GM18498 (cell line): ENCODE results near the gene PTRH1.
A peak's percentile ranks its signal among the peaks of the same experiment; 100 is the strongest.

ENCODE experiments used
- ATAC-seq: cut with Tn5 transposase; IDR thresholded peaks from one replicate; pipeline ENCODE4 v1.9.1; 2021; ENCODE audit warnings: mild to moderate bottlenecking, moderate library complexity; ENCODE audit not compliant: unreplicated experiment

Gene PTRH1

GRCh38 chr9:127741831-127742434 is 26.5 kb upstream of the PTRH1 start:
- ATAC-seq, result no peak

DNA sequence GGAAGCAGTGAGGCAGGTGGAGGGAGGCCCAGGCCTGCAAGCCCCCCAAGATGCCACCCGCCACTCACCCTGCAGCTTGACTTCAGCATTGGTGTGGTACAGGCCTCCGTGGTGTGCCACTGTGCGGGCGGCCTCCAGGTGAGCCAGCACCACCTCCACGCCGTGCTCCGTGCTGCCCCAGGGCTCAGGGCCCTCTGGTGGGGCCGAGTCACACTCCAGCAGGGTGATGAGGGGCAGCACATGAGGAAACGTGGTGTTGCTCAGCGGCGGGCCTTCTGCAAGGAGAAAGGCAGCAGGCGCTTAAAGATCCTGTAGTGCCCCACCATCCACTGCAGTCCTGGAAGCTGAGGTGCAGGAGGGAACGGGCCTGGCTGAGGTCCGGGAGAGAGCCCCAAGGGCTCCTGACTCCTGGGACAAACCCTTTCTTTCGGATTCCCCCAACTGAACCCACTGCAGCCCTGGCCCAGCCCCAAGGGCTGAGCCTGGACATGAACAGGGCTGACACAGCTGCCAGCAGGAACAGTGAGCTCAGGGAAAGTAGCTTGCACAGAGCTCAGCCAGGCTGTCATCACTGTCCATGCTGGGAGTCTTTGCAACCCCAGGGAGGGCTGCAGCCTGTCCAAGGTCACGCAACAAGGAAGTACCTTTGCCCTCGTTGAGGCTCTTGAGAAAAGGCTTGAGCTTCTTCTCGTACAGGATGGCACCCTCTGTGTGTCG is 24.3 kb upstream of the PTRH1 start:
- ATAC-seq, result no peak

DNA sequence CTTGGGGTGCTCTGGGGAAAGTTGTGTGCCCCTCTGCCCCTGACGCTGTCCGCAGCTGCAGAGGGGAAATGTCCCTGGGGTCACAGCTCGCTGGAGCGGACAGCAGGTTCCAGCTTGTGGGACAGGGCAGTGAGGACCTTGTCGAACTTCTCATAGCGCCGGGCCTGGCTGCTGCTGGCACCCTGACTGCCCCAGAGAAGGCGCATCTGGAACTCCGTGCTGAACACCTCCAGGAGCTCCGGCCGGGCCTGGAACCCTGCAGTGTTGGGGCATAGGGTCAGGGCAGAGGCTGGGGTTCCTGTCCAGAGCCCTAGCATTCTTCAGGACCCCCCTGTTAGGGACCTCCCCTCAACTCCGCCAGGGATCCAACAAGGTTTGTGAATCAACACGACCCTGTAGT is 23.2 kb upstream of the PTRH1 start:
- ATAC-seq, result no peak

DNA sequence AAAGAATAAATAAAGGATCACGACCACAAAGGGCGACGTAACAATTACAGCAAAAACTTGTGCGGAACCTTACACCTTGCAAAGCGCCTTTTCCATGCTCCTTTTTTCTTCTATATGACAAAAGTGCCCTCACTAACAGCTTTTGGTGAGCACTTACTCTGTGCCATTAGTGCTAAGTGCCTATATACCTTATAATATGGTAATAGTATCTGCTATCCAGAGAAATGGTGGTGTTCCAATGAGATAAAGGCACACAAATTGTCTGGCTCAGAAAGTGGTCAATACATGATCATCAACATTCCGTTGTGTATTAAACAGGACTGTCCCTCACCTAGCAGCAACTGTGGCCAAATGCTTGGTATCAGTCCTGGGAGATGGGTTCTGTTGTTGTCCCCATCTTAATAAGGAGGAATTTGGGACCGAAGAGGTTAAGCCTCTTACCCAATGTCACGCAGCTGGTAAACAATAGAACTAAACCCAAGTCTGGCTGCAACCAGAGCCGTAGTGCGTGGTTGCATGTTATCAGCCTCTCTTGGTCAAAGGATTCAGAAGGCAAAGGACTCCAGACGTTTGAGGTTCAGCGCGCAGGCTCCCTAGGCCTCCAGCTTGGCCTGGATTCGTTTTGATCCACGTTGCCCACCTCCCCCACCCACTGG is 20.2 kb upstream of the PTRH1 start:
- peak; percentile 6 for ATAC-seq

DNA sequence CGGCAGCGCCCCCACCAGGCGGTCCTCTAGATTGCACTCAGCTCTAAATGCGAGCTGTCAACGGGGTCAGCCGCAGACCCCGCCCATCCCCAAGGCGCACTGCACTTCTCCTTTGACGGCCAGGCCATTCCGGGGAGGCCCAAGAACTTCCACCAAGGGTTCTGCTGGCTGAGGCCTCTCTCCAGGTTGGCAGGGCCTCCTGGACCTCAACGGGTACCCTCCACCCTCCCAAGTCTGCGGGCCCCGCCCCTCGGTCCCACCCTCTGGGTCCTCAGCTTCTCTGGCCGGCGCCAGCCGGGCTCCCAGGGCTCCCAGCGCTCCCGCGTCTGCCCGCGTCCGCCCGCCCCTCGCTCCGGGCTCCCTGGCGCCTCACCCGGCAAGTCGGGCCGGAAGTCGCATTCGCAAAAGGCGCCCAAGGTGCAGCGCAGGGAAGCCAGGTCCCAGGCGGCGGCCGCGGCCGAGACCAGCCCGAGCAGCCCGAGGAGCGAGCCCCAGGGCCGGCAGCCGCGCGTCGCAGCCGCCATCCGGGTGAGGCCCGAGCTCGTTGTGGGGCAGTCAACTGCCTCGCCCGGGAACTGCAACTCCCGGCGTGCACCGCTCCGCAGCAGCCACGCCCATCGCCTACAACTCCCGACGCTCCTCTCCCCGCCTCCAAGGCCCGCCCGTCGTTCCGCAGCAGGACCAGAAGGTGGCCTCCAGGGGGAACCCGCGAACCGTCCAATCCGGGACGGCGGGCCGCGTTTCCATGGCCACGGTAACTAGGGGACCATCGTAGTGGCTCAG is 19.5 kb upstream of the PTRH1 start, which contains the start of gene TOR2A:
Gene TOR2A, minus strand, starts transcription at position 548 of the 783 bp plus-strand sequence. Its CDS starts 24 bp downstream, at position 524.
- peak; percentile 87 for ATAC-seq

DNA sequence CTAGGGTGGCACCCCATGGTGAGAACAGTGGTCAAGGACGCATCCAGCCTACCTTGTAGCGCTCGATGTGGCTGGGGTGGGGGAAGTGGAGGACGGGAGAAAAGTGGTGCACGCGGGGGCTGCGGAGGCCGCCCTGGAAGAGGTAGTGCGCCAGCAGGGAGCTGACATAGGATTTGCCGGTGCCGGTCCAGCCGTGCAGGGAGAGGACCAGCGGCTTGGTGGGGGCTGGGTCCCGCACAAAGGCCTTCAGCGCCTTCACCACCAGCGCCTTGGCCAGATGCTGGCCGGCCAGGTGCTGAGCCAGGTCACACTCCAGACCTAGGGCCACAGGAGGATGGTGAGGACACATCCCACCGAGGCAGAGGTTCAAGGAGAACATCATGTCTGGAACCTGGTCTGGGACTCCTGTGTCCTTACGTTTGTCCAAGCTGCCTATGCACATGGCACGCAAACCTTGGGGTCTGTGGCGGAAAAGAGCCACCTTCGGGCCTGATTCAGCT is 18.8 kb upstream of the PTRH1 start:
- no peak for ATAC-seq

GRCh38 chr9:127733614-127734013 is 18.2 kb upstream of the PTRH1 start:
- no peak for ATAC-seq

- ATAC-seq, result no peak
Observed at GRCh38 chr9:127732444-127732843, 17.0 kb upstream of the PTRH1 start.

DNA sequence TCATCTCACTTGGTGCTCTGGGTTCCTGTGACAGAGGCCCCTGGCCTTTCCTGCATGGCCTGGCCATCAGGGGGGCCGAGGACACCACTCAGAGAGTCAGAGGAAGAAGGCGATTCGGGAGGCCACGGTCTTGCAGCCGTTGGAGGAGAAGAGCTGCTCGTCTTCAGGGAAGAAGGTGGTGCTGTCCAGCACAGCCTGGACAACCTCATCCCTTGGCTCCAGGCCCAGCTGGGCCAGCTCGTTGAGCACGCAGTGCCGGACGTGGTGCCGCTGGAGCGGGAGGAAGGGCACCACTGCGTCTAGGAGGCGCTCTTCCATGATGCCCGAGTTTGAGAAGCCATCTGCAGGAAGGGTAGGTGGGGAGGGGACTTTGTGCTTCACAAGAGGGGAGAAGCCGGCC is 16.5 kb upstream of the PTRH1 start:
- no peak for ATAC-seq

DNA sequence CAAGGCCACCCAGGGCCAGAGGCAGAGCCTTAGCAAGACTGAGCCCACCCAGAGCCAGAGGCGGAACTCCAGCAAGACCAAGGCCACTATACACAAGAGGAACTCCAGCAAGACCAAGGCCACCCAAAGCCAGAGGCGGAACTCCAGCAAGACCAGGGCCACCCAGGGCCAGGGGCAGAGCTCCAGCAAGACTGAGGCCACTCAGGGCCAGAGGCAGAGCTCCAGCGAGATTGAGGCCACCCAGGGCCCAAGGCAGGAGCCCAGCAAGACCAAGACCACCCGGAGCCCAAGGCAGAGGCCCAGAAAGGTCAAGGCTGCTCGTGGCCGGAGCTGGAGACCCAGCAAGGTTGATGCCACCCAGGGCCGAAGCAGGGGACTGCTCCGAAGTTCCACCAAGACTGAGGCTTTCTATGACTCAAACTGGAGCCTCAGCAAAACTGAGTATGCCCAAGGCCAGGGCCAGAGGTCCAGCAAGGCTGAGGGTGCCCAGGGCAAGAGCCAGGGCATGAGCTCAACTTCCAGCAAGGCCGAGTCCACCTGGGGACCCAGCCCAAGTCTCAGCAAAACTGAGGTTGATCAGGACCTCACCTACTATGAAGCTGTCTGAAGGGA is 15.4 kb upstream of the PTRH1 start:
- ATAC-seq, result no peak

- no peak for ATAC-seq
Observed at GRCh38 chr9:127730262-127730661, 14.8 kb upstream of the PTRH1 start.

- ATAC-seq, result no peak
Observed at GRCh38 chr9:127729522-127730256, 14.2 kb upstream of the PTRH1 start.

DNA sequence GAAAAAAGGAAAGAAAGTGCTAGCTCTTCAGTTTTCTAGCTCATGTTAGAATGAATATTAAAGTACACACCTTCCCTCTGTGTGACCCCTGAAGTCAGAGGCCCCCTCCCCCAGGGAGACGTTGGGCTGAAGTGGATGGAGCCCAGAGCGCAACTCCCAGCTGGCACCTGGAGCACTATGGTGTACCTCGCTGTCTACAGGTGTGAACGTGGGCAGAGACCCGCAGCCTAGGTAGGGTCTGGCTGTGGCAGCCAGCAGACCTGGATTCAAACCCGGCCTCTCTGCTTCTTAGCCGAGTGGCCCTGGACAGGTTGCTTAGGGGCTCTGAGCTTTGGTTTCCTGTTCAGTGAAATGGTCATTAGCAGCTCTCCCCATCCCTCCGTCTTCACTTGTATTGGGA is 13.3 kb upstream of the PTRH1 start:
- ATAC-seq, result no peak

GRCh38 chr9:127726871-127727270 is 11.4 kb upstream of the PTRH1 start:
- no peak for ATAC-seq

DNA sequence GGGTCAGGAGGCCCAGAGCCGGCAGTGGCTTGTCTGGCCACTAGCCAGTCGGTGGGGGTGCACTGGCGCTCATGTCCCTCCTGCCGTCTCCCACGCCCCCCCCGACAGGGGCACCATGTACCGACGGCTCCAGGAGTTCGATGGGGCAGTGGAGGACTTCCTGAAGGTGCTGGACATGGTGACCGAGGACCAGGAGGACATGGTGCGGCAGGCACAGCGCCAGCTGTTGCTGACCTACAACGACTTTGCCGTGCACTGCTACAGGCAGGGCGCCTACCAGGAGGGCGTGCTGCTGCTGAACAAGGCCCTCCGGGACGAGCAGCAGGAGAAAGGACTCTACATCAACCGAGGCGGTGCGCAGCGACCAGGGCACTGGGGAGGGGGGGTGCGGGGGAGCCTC is 8.5 kb upstream of the PTRH1 start:
- ATAC-seq, result no peak

DNA sequence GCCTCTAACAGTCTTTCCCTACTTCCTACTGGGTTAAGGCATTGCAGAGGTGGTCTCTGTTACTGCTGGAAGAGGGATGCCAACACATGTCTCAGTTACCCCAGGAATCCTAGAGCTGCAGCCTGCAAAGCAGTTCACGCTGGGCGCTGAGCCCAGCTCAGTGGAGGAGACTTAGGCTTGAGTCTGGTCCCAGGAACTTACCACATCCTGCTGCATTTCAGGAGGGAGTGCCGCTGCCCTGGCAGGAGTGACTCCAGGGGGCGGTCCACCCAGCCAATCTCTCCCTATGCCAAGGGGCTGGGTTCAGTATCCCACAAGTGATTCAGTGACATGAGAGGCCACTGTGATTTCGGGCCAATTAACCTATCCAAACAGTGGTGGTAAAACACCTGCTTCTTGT is 8.0 kb upstream of the PTRH1 start:
- ATAC-seq, result no peak

- ATAC-seq, result no peak
Observed at GRCh38 chr9:127723013-127723412, 7.5 kb upstream of the PTRH1 start.

DNA sequence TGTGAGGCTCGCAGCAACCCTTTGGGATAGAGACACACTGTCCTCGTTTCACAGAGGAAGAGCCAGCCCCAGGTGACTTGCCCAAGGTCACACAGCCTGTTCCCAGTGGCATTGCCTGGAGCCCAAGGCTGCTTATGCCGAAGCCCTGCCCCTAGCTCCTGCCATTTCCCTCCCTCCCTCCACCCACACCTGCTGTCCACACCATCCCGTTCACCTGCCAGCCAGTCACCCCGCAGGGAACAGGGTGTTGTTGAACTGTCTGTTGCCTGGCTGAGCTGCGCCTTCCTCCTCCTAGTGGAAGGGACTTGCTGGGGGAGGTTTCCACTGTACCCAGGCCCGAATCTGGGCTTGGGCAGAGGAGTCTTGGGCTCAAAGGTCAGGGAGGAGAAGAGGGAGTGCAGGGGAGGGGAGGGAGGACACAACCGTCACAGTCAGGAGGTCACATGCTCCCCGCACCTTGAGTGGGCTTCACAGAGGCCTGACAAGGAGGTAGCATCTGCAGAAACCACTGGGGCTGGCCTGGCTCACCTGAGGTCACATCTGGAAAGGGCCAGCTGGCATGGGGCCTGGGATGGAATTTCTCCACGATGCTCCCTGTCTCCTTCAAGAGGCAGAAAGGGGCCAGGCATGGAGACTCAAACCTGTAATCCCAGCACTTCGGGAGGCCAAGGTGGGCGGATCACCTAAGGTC is 6.7 kb upstream of the PTRH1 start:
- ATAC-seq, result no peak

- no peak for ATAC-seq
Observed at GRCh38 chr9:127721391-127721821, 5.9 kb upstream of the PTRH1 start.

GRCh38 chr9:127720865-127721227 is 5.4 kb upstream of the PTRH1 start:
- ATAC-seq, result no peak
